ENCODE data around the gene CCDC30. TPM values are rescaled to one million over a fixed set of nuclear protein-coding genes. Genes with fewer than 3 reads are reported as not detected.

CCDC30 gene
- total and polyA plus RNA-seq, 4 donors: 12.0 to 19.1 (median 15.9) TPM

GRCh38 chr1:42442662-42443061 is 20.4 kb upstream of the CCDC30 start:
- H3K4me3 ChIP-seq (ENCODE audit: low read depth, low read length): no peak overlapping the region
- no peak for DNase-seq (ENCODE audit: low read depth in 4 of 6, low spot score in 6 of 6)

DNA sequence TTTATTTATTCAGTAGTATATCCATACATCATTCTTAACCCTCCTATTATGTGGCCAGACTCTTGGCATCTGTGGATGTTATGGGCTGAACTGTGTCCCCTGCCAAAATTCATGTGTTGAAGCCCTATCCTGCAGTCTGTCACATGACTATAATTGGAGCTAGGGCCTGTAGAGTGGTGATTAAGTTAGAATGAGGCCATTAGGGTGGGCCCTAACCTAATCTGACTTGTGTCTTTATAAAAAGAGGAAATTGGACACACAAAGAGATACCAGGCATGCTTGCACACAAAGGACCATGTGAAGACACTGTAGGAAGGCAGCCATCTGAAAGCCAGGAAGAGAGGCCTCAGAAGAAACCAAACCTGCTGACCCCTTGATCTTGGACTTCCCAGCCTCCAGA is 13.8 kb upstream of the CCDC30 start:
- no peak overlapping the region for H3K27ac ChIP-seq (ENCODE audit: low read depth, low read length)
- no peak for DNase-seq (ENCODE audit: low read depth in 4 of 6, low spot score in 6 of 6)
- no peaks in the 10 kb centered on the region for H3K36me3 ChIP-seq (ENCODE audit: control insufficient read depth, insufficient read depth, low read length)
- no peaks in the 10 kb centered on the region for H3K9me3 ChIP-seq (ENCODE audit: control insufficient read depth, insufficient read depth, low read length)
- H3K4me3 ChIP-seq (ENCODE audit: low read depth, low read length): no peak overlapping the region
- H3K4me1 ChIP-seq (ENCODE audit: control insufficient read depth, insufficient read depth, low read length): no peaks in the 10 kb centered on the region
- H3K27me3 ChIP-seq (ENCODE audit: control insufficient read depth, insufficient read depth, low read length): no peaks in the 10 kb centered on the region

More at GRCh38 chr1:42442662-42443061, 20.4 kb upstream of the CCDC30 start:
- Histone ChIP-seq H3K9me3 (ENCODE audit: control insufficient read depth, insufficient read depth, low read length) (no peaks in the 10 kb centered on the region), H3K36me3 (ENCODE audit: control insufficient read depth, insufficient read depth, low read length) (no peaks in the 10 kb centered on the region), H3K27me3 (ENCODE audit: control insufficient read depth, insufficient read depth, low read length) (no peaks in the 10 kb centered on the region), H3K27ac (ENCODE audit: low read depth, low read length) (no peak overlapping the region), H3K4me1 (ENCODE audit: control insufficient read depth, insufficient read depth, low read length) (no peaks in the 10 kb centered on the region)
- 80% methylated on average over 1 of the region's 2 CpGs for WGBS (ENCODE audit: insufficient coverage)

GRCh38 chr1:42450061-42450460 is 13.0 kb upstream of the CCDC30 start:
- 88% methylated on average over 1 of the region's 1 CpG for WGBS (ENCODE audit: insufficient coverage)
- peak in 1 of 6 donors; percentile 22 for DNase-seq (ENCODE audit: low read depth in 4 of 6, low spot score in 6 of 6)
- no peaks in the 10 kb centered on the region for H3K27me3 ChIP-seq (ENCODE audit: control insufficient read depth, insufficient read depth, low read length)
- H3K4me3 ChIP-seq (ENCODE audit: low read depth, low read length): no peak overlapping the region
- H3K4me1 ChIP-seq (ENCODE audit: control insufficient read depth, insufficient read depth, low read length): peaks cover under 1% of the 10 kb centered on the region
- H3K9me3 ChIP-seq (ENCODE audit: control insufficient read depth, insufficient read depth, low read length): no peaks in the 10 kb centered on the region
- no peaks in the 10 kb centered on the region for H3K36me3 ChIP-seq (ENCODE audit: control insufficient read depth, insufficient read depth, low read length)
- no peak overlapping the region for H3K27ac ChIP-seq (ENCODE audit: low read depth, low read length)

- no peak for DNase-seq (ENCODE audit: low read depth in 4 of 6, low spot score in 6 of 6)
- WGBS (ENCODE audit: insufficient coverage): 87% methylated on average over 3 of the region's 4 CpGs
- Histone ChIP-seq H3K36me3 (ENCODE audit: control insufficient read depth, insufficient read depth, low read length) (no peaks in the 10 kb centered on the region), H3K27me3 (ENCODE audit: control insufficient read depth, insufficient read depth, low read length) (no peaks in the 10 kb centered on the region), H3K4me3 (ENCODE audit: low read depth, low read length) (no peak overlapping the region), H3K9me3 (ENCODE audit: control insufficient read depth, insufficient read depth, low read length) (no peaks in the 10 kb centered on the region), H3K27ac (ENCODE audit: low read depth, low read length) (no peak overlapping the region), H3K4me1 (ENCODE audit: control insufficient read depth, insufficient read depth, low read length) (peaks cover 20% of the 10 kb centered on the region)
Measured at GRCh38 chr1:42453386-42453785, 9.7 kb upstream of the CCDC30 start.

GRCh38 chr1:42454403-42454802 is 8.7 kb upstream of the CCDC30 start:
- no peak overlapping the region for H3K4me3 ChIP-seq (ENCODE audit: low read depth, low read length)
- H3K27ac ChIP-seq (ENCODE audit: low read depth, low read length): no peak overlapping the region
- H3K4me1 ChIP-seq (ENCODE audit: control insufficient read depth, insufficient read depth, low read length): peaks cover 20% of the 10 kb centered on the region
- no peak for DNase-seq (ENCODE audit: low read depth in 4 of 6, low spot score in 6 of 6)
- peaks cover 3% of the 10 kb centered on the region for H3K36me3 ChIP-seq (ENCODE audit: control insufficient read depth, insufficient read depth, low read length)
- H3K9me3 ChIP-seq (ENCODE audit: control insufficient read depth, insufficient read depth, low read length): no peaks in the 10 kb centered on the region
- 95% methylated on average over 2 of the region's 5 CpGs for WGBS (ENCODE audit: insufficient coverage)
- H3K27me3 ChIP-seq (ENCODE audit: control insufficient read depth, insufficient read depth, low read length): no peaks in the 10 kb centered on the region

DNA sequence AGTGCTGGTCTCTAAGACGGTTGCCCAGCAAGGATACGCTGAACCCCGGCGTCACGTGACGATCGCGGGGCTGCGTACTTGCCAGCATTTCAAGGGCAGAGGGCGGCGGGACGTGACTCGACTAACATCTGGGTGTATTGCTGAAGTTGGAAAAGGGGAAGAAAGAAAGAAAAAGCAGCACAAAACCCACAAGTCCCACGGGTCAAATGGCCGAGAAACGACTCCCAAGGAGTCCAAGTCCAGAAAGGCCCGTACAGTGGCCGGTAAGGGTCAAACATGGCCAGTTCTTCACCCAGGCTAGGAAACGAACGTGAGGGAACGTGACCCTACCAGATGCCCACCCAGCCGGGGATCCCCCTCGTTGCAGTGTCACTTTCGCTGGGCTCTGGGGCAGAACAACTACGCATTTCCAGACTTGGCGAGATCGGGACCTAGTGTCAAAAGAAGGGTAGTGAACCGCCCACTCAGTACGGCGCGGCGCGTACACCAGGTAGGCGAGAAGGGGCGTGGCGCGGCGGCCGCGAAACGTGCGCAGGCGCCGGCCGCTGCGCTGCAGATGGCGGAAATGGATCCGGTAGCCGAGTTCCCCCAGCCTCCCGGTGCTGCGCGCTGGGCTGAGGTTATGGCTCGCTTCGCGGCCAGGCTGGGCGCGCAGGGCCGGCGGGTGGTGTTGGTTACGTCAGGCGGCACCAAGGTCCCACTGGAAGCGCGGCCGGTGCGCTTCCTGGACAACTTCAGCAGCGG is 6.9 kb upstream of the CCDC30 start, which contains the start of the genes PPCS and ZMYND12:
Gene PPCS (plus strand): TSS at position 534 of the 744 bp plus-strand sequence. CDS start 23 bp downstream, at position 557.
Gene ZMYND12 (minus strand): TSS at position 13 of the 744 bp plus-strand sequence. CDS start 25 bp downstream, outside the sequence.
- H3K4me1 ChIP-seq (ENCODE audit: control insufficient read depth, insufficient read depth, low read length): peaks cover 20% of the 10 kb centered on the region
- peak within 1 kb of the TSS; percentile 84 for H3K4me3 ChIP-seq (ENCODE audit: low read depth, low read length)
- DNase-seq (ENCODE audit: low read depth in 4 of 6, low spot score in 6 of 6): peak; percentile 79 to 95 (median 92)
- H3K36me3 ChIP-seq (ENCODE audit: control insufficient read depth, insufficient read depth, low read length): peaks cover 3% of the 10 kb centered on the region
- no peaks in the 10 kb centered on the region for H3K27me3 ChIP-seq (ENCODE audit: control insufficient read depth, insufficient read depth, low read length)
- H3K9me3 ChIP-seq (ENCODE audit: control insufficient read depth, insufficient read depth, low read length): no peaks in the 10 kb centered on the region
- H3K27ac ChIP-seq (ENCODE audit: low read depth, low read length): peak within 1 kb of the TSS; percentile 90
- under 1% methylated on average over 64 of the region's 66 CpGs for WGBS (ENCODE audit: insufficient coverage)

DNA sequence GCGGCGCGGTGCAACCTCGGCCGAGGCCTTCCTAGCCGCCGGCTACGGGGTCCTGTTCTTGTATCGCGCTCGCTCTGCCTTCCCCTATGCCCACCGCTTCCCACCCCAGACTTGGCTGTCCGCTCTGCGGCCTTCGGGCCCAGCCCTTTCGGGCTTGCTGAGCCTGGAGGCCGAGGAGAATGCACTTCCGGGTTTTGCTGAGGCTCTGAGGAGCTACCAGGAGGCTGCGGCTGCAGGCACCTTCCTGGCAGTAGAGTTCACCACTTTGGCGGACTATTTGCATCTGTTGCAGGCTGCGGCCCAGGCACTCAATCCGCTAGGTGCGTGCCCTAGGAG is 6.4 kb upstream of the CCDC30 start:
- DNase-seq (ENCODE audit: low read depth in 4 of 6, low spot score in 6 of 6): peak in 2 of 6 donors; percentile 2 to 37
- H3K36me3 ChIP-seq (ENCODE audit: control insufficient read depth, insufficient read depth, low read length): peaks cover 3% of the 10 kb centered on the region
- H3K27me3 ChIP-seq (ENCODE audit: control insufficient read depth, insufficient read depth, low read length): no peaks in the 10 kb centered on the region
- 3% methylated on average over 23 of the region's 23 CpGs for WGBS (ENCODE audit: insufficient coverage)
- peaks cover 20% of the 10 kb centered on the region for H3K4me1 ChIP-seq (ENCODE audit: control insufficient read depth, insufficient read depth, low read length)
- peak overlapping the region; percentile 90 for H3K27ac ChIP-seq (ENCODE audit: low read depth, low read length)
- no peaks in the 10 kb centered on the region for H3K9me3 ChIP-seq (ENCODE audit: control insufficient read depth, insufficient read depth, low read length)
- peak overlapping the region; percentile 84 for H3K4me3 ChIP-seq (ENCODE audit: low read depth, low read length)

- no CpG with 5 or more reads among the region's 2 CpGs for WGBS (ENCODE audit: insufficient coverage)
Measured at GRCh38 chr1:42461196-42461595, 1.9 kb upstream of the CCDC30 start.

DNA sequence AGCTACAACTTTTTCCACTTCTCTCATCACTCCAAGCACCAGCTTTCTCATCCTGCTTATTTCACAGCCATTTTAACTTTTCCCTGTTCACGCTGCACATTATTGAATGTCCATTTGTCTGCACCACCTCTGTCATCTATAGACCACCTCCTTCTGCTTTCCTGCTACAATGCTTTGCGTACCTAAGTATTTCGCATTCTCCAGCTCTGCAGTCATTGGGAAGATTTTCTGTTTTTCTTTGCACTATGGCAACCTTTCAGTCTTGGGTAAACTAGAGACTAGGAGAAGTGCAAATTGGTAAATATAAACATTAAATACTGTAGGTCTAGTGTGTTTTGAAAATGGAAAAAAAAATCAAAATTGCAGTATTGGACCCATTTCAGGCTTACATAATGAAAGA is 835 bp downstream of the CCDC30 start:
- Histone ChIP-seq H3K36me3 (ENCODE audit: control insufficient read depth, insufficient read depth, low read length) (peaks cover 3% of the 10 kb centered on the region), H3K27me3 (ENCODE audit: control insufficient read depth, insufficient read depth, low read length) (no peaks in the 10 kb centered on the region), H3K9me3 (ENCODE audit: control insufficient read depth, insufficient read depth, low read length) (no peaks in the 10 kb centered on the region), H3K27ac (ENCODE audit: low read depth, low read length) (no peak overlapping the region), H3K4me3 (ENCODE audit: low read depth, low read length) (peak overlapping the region; percentile 80), H3K4me1 (ENCODE audit: control insufficient read depth, insufficient read depth, low read length) (peaks cover 7% of the 10 kb centered on the region)
- 54% methylated on average over 1 of the region's 3 CpGs for WGBS (ENCODE audit: insufficient coverage)
- peak in 1 of 6 donors; percentile 33 for DNase-seq (ENCODE audit: low read depth in 4 of 6, low spot score in 6 of 6)

More at GRCh38 chr1:42461196-42461595, 1.9 kb upstream of the CCDC30 start:
- DNase-seq (ENCODE audit: low read depth in 4 of 6, low spot score in 6 of 6): no peak
- Histone ChIP-seq H3K27me3 (ENCODE audit: control insufficient read depth, insufficient read depth, low read length) (no peaks in the 10 kb centered on the region), H3K27ac (ENCODE audit: low read depth, low read length) (no peak overlapping the region), H3K36me3 (ENCODE audit: control insufficient read depth, insufficient read depth, low read length) (peaks cover 3% of the 10 kb centered on the region), H3K4me1 (ENCODE audit: control insufficient read depth, insufficient read depth, low read length) (peaks cover 17% of the 10 kb centered on the region), H3K9me3 (ENCODE audit: control insufficient read depth, insufficient read depth, low read length) (no peaks in the 10 kb centered on the region), H3K4me3 (ENCODE audit: low read depth, low read length) (no peak overlapping the region)

DNA sequence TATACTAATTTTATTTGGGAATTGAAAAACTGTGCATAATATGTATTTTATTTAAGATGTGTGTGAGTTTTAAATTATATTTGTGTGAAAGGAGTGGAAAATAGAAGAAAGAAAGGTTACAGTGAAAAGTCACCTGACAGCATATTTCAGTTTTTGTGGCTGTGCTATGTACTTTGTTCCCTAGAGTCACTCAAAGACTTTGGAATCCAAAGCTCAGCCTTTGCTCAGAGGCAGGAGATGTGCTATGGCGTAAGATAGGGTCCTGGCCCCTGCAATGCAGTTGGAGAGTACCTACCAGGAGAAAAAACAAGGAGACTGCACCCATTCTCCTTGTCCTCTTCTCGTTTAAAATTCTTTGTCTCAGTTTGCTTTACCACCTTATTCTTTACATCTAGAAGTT is 2.9 kb downstream of the CCDC30 start:
- no peaks in the 10 kb centered on the region for H3K36me3 ChIP-seq (ENCODE audit: control insufficient read depth, insufficient read depth, low read length)
- no peak overlapping the region for H3K4me3 ChIP-seq (ENCODE audit: low read depth, low read length)
- peaks cover 7% of the 10 kb centered on the region for H3K4me1 ChIP-seq (ENCODE audit: control insufficient read depth, insufficient read depth, low read length)
- H3K27ac ChIP-seq (ENCODE audit: low read depth, low read length): no peak overlapping the region
- H3K27me3 ChIP-seq (ENCODE audit: control insufficient read depth, insufficient read depth, low read length): no peaks in the 10 kb centered on the region
- 100% methylated on average over 1 of the region's 2 CpGs for WGBS (ENCODE audit: insufficient coverage)
- no peaks in the 10 kb centered on the region for H3K9me3 ChIP-seq (ENCODE audit: control insufficient read depth, insufficient read depth, low read length)
- no peak for DNase-seq (ENCODE audit: low read depth in 4 of 6, low spot score in 6 of 6)
